H1 (cell line): ENCODE results near the gene FAM193A. TPM values are rescaled to one million over a fixed set of nuclear protein-coding genes. Genes with fewer than 3 reads are reported as not detected.

Experiments used
- CTCF ChIA-PET: fragments of 300-600 bp; sonication (Branson Sonifier 250); formaldehyde crosslinking; loops from one replicate; lab custom pipeline; 2021; ENCODE audit not compliant: partially characterized antibody; lab: Charles Lee
- POLR2A ChIA-PET: fragments of 300-600 bp; sonication (Branson Sonifier 250); formaldehyde crosslinking; loops from one replicate; lab custom pipeline; 2021; ENCODE audit warnings: inconsistent platforms; ENCODE audit not compliant: partially characterized antibody; lab: Charles Lee
- DNase-seq, 2 experiments: peaks; one replicate each; pipeline versions ENCODE4 v3.0.0 to v3.0.0-alpha.2; 2010 to 2022; ENCODE audit warnings: low spot score in 2 of 2, low read depth in 1 of 2, mixed read lengths in 1 of 2
- FAIRE-seq: peaks from 2 replicates; lab custom pipeline; 2011; peaks lifted over from hg19 to GRCh38; lab: Jason Lieb, UNC
- H2AFZ ChIP-seq: 2 replicates; pipeline ENCODE4 v1.8.1; 2012; ENCODE audit warnings: low read length, inconsistent platforms
- H2AK5ac ChIP-seq: 2 replicates; pipeline ENCODE4 v1.6.1; 2013; ENCODE audit warnings: low read depth, low read length
- H2BK120ac ChIP-seq: replicated peaks from 2 replicates; pipeline ENCODE3; 2013; ENCODE audit warnings: low read depth, low read length, inconsistent platforms
- H2BK12ac ChIP-seq: 2 replicates; pipeline ENCODE4 v1.6.1; 2013; ENCODE audit warnings: low read depth, low read length
- H2BK15ac ChIP-seq: 2 replicates; pipeline ENCODE4 v1.6.1; 2013; ENCODE audit warnings: low read length
- H2BK20ac ChIP-seq: 2 replicates; pipeline ENCODE4 v1.6.1; 2013; ENCODE audit warnings: low read length
- H2BK5ac ChIP-seq: 2 replicates; pipeline ENCODE4 v1.6.1; 2013; ENCODE audit warnings: low read depth, low read length
- H3K14ac ChIP-seq: 2 replicates; pipeline ENCODE4 v1.6.1; 2013; ENCODE audit warnings: inconsistent platforms; ENCODE audit not compliant: insufficient read length
- H3K18ac ChIP-seq: 2 replicates; pipeline ENCODE4 v1.6.1; 2013; ENCODE audit warnings: low read length; ENCODE audit errors: extremely low read depth
- H3K23ac ChIP-seq: 2 replicates; pipeline ENCODE4 v1.6.1; 2013; ENCODE audit warnings: inconsistent platforms; ENCODE audit not compliant: insufficient read length
- H3K23me2 ChIP-seq: 2 replicates; pipeline ENCODE4 v1.6.1; 2013; ENCODE audit warnings: low read depth, low read length
- H3K27ac ChIP-seq: 2 replicates; pipeline ENCODE4 v1.6.1; 2011; ENCODE audit warnings: low read depth, low read length, inconsistent platforms
- H3K27me3 ChIP-seq, 4 experiments: replicated peaks in 1 of 4; 1 replicate in 1 of 4; 2 replicates in 3 of 4; pipeline versions ENCODE4 v1.6.1 to v1.8.1; 2011 to 2013; ENCODE audit warnings: low read length in 3 of 4, mild to moderate bottlenecking in 3 of 4, inconsistent platforms in 2 of 4, mixed read lengths in 2 of 4, moderate library complexity in 1 of 4; ENCODE audit not compliant: control insufficient read depth in 3 of 4, insufficient read depth in 3 of 4; ENCODE audit errors: extremely low read depth in 1 of 4
- H3K36me3 ChIP-seq, 4 experiments: 2 replicates each; pipeline versions ENCODE4 v1.6.1 to v1.8.1; 2011 to 2013; ENCODE audit warnings: mild to moderate bottlenecking in 4 of 4, low read length in 3 of 4, moderate library complexity in 2 of 4, control low read depth in 1 of 4, inconsistent platforms in 1 of 4; ENCODE audit not compliant: insufficient read depth in 4 of 4, control insufficient read depth in 2 of 4
- H3K4ac ChIP-seq: replicated peaks from 2 replicates; pipeline ENCODE3; 2013; ENCODE audit warnings: low read length, low read depth, mixed read lengths, inconsistent platforms; ENCODE audit not compliant: insufficient read length
- H3K4me1 ChIP-seq, 4 experiments: replicated peaks in 1 of 4; 1 replicate in 1 of 4; 2 replicates in 3 of 4; pipeline versions ENCODE4 v1.6.1 to v1.8.1; 2011 to 2013; ENCODE audit warnings: low read length in 3 of 4, inconsistent platforms in 2 of 4, mixed read lengths in 1 of 4; ENCODE audit not compliant: insufficient read depth in 4 of 4, control insufficient read depth in 3 of 4
- H3K4me2 ChIP-seq, 2 experiments: 2 replicates each; pipeline versions ENCODE4 v1.6.1 to v1.8.1; 2011 to 2013; ENCODE audit warnings: low read depth in 2 of 2, low read length in 2 of 2, control low read depth in 1 of 2, inconsistent platforms in 1 of 2, mild to moderate bottlenecking in 1 of 2; ENCODE audit not compliant: insufficient read depth in 1 of 2
- H3K4me3 ChIP-seq, 4 experiments: fragments of 200-600, 300-600 bp in 1 of 4; sonication (generic), shearing (Covaris generic), sonication (Bioruptor Twin) in 1 of 4; 2 replicates each; pipeline versions ENCODE4 v1.5.1 to v1.8.1; 2011 to 2016; ENCODE audit warnings: low read length in 4 of 4, low read depth in 3 of 4, control low read depth in 2 of 4, inconsistent platforms in 2 of 4, mild to moderate bottlenecking in 2 of 4, mixed read lengths in 1 of 4, moderate library complexity in 1 of 4; ENCODE audit not compliant: insufficient read depth in 2 of 4; ENCODE audit errors: extremely low read depth in 1 of 4
- H3K56ac ChIP-seq: replicated peaks from 2 replicates; pipeline ENCODE3; 2013; ENCODE audit warnings: low read depth, mild to moderate bottlenecking, mixed read lengths, low read length, inconsistent platforms; ENCODE audit not compliant: insufficient read length
- H3K79me1 ChIP-seq: 2 replicates; pipeline ENCODE4 v1.6.1; 2013; ENCODE audit warnings: low read depth, low read length, control low read depth
- H3K79me2 ChIP-seq, 2 experiments: 2 replicates each; pipeline versions ENCODE4 v1.6.1 to v1.8.1; 2012 to 2013; ENCODE audit warnings: low read length in 2 of 2, mild to moderate bottlenecking in 2 of 2, inconsistent platforms in 1 of 2; ENCODE audit not compliant: insufficient read depth in 2 of 2, control insufficient read depth in 1 of 2
- H3K9ac ChIP-seq, 4 experiments: replicated peaks in 1 of 4; 1 replicate in 1 of 4; 2 replicates in 3 of 4; pipeline versions ENCODE4 v1.6.1 to v1.8.1; 2011 to 2013; ENCODE audit warnings: low read depth in 3 of 4, low read length in 3 of 4, control low read depth in 2 of 4, mild to moderate bottlenecking in 2 of 4, moderate library complexity in 2 of 4, inconsistent platforms in 1 of 4; ENCODE audit errors: extremely low read depth in 1 of 4
- H3K9me3 ChIP-seq, 2 experiments: 2 replicates each; pipeline versions ENCODE4 v1.6.1 to v1.8.1; 2012 to 2013; ENCODE audit warnings: mild to moderate bottlenecking in 2 of 2, moderate library complexity in 2 of 2, control low read depth in 1 of 2, inconsistent platforms in 1 of 2, low read depth in 1 of 2, low read length in 1 of 2, mixed read lengths in 1 of 2; ENCODE audit not compliant: insufficient read depth in 2 of 2
- H4K20me1 ChIP-seq, 2 experiments: replicated peaks in 1 of 2; 2 replicates each; pipeline versions ENCODE3 to v1.8.1; 2011 to 2013; ENCODE audit warnings: inconsistent platforms in 2 of 2, low read length in 2 of 2, mild to moderate bottlenecking in 1 of 2; ENCODE audit not compliant: insufficient read depth in 2 of 2, control insufficient read depth in 1 of 2
- H4K5ac ChIP-seq: 2 replicates; pipeline ENCODE4 v1.6.1; 2013; ENCODE audit warnings: low read length, low read depth, mixed read lengths, inconsistent platforms; ENCODE audit not compliant: insufficient read length
- H4K8ac ChIP-seq: 2 replicates; pipeline ENCODE4 v1.8.0; 2013; ENCODE audit warnings: mild to moderate bottlenecking, moderate library complexity, low read length, inconsistent platforms; ENCODE audit not compliant: insufficient read depth; ENCODE audit errors: extremely low read depth
- H4K91ac ChIP-seq: replicated peaks from 2 replicates; pipeline ENCODE3; 2013; ENCODE audit warnings: low read length, mixed read lengths, inconsistent platforms; ENCODE audit not compliant: insufficient read length
- BACH1 ChIP-seq: IDR thresholded peaks from 2 replicates; pipeline ENCODE4 v1.6.1; 2012; ENCODE audit warnings: low read length, improper control_type of control experiment
- CTBP2 ChIP-seq: IDR thresholded peaks from 2 replicates; pipeline ENCODE4 v1.7.0; 2011; ENCODE audit warnings: borderline replicate concordance, mild to moderate bottlenecking, moderate library complexity, mixed read lengths, low read length; ENCODE audit not compliant: insufficient read depth, insufficient read length
- WGBS, 2 experiments: shearing (Covaris generic) in 1 of 2; methylation state at CpG; one replicate each; pipeline versions ENCODE4 v1.1.6 to v1.1.7; 2013 to 2015; ENCODE audit warnings: low lambda C conversion rate in 2 of 2, mixed read lengths in 2 of 2, inconsistent platforms in 1 of 2, low coverage in 1 of 2, missing lambda C conversion rate in 1 of 2; ENCODE audit not compliant: insufficient replicate concordance in 2 of 2, insufficient coverage in 1 of 2, insufficient read length in 1 of 2; ENCODE audit errors: extremely low coverage in 1 of 2, missing lambda C conversion rate in 1 of 2; 5-methylcytosine and 5-hydroxymethylcytosine counted together
- polyA plus RNA-seq, 7 experiments: library from polyadenylated mRNA; depleted of rRNA in 3 of 7; stranded (reverse) in 5 of 7; unstranded in 2 of 7; fragments of >200 nt in 5 of 7; fragments of 200-250 nt in 2 of 7; gene quantifications; 1 replicate in 5 of 7; 2 replicates in 1 of 7; 4 replicates in 1 of 7; pipeline versions ENCODE4 v1.2.1 to v1.2.3, GENCODE V29; 2011 to 2013; ENCODE audit warnings: missing spikeins in 2 of 7, mixed read lengths in 2 of 7
- total RNA-seq: library from RNA; stranded (reverse); fragmentation: NEBNext Ultra II Directional; extraction: Animal tissue kit (Norgen Biotek cat#: 25700); gene quantifications from 2 replicates; pipeline ENCODE4 v1.2.1, GENCODE V29; 2021
- TF ChIP-seq, protein P1 (sequence below): IDR thresholded peaks from 2 replicates; pipeline ENCODE4 v1.6.1; 2011; ENCODE audit warnings: low read length, improper control_type of control experiment

FAM193A gene
- total and polyA plus RNA-seq, 2 of the 8 experiments (the other 6 are each of a cell fraction or from before 2014, with no cell fraction given), result 8.7 to 26.2 TPM

GRCh38 chr4:2688697-2689096 is 152.2 kb downstream of the FAM193A start:
- ChIA-PET POLR2A (interaction anchor here (0.6 kb wide), 1 partner anchor 37 kb away, joined by 4 read pairs; no protein-coding TSS in a partner anchor), CTCF (no interaction called here)
- H2BK120ac ChIP-seq, result no peak overlapping the region
- no peak overlapping the region for H2BK5ac ChIP-seq
- H4K8ac ChIP-seq, result no peak overlapping the region
- H4K91ac ChIP-seq, result no peak overlapping the region
- H3K79me2 ChIP-seq, result no peaks in the 10 kb centered on the region
- TF ChIP-seq BACH1 (no peak), CTBP2 (no peak)
- TF ChIP-seq, protein P1, sequence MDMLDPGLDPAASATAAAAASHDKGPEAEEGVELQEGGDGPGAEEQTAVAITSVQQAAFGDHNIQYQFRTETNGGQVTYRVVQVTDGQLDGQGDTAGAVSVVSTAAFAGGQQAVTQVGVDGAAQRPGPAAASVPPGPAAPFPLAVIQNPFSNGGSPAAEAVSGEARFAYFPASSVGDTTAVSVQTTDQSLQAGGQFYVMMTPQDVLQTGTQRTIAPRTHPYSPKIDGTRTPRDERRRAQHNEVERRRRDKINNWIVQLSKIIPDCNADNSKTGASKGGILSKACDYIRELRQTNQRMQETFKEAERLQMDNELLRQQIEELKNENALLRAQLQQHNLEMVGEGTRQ, result no peak
- TF ChIP-seq, all 59 proteins: peak for 0
- no peak overlapping the region for H3K4me3 ChIP-seq
- no peak overlapping the region for H3K23ac ChIP-seq
- no peaks in the 10 kb centered on the region for H3K9me3 ChIP-seq
- no peak overlapping the region for H2AFZ ChIP-seq
- H3K27me3 ChIP-seq, result no peaks in the 10 kb centered on the region
- H3K4me2 ChIP-seq, result no peak overlapping the region
- H2BK20ac ChIP-seq, result no peak overlapping the region
- no peak overlapping the region for H3K18ac ChIP-seq
- peaks cover 0 to 2% of the 10 kb centered on the region in 2 experiments for H4K20me1 ChIP-seq
- DNase-seq, result no peak
- no peak overlapping the region for H3K27ac ChIP-seq
- H3K4ac ChIP-seq, result no peak overlapping the region
- no peak overlapping the region for H4K5ac ChIP-seq
- WGBS, 2 experiments, result 99% methylated on average over 4 of the region's 4 CpGs; no CpG with 5 or more reads in 1 of the 2 experiments
- no peak overlapping the region for H3K14ac ChIP-seq
- H2AK5ac ChIP-seq, result no peak overlapping the region
- FAIRE-seq, result no peak
- no peaks in the 10 kb centered on the region for H3K4me1 ChIP-seq
- no peak overlapping the region for H3K9ac ChIP-seq
- H2BK12ac ChIP-seq, result no peak overlapping the region
- H2BK15ac ChIP-seq, result no peak overlapping the region
- no peak overlapping the region for H3K56ac ChIP-seq
- H3K23me2 ChIP-seq, result no peaks in the 10 kb centered on the region; the same call in 1 of the 2 replicates
- H3K79me1 ChIP-seq, result no peaks in the 10 kb centered on the region
- peaks cover 18 to 27% (median 23%) of the 10 kb centered on the region in 4 experiments; a peak in 6 of 8 replicates for H3K36me3 ChIP-seq
